GM18520 (cell line): Measurements from ENCODE around the gene SPDEF.

Experiments
- ATAC-seq: cut with Tn5 transposase; IDR thresholded peaks from one replicate; pipeline ENCODE4 v1.9.1; 2021; ENCODE audit not compliant: unreplicated experiment

SPDEF gene

GRCh38 chr6:34489207-34489805 is 66.8 kb downstream of the SPDEF start:
- no peak for ATAC-seq
